GM19193 (cell line): Measurements from ENCODE around the gene NLRC3.

Source experiments
- POLR2A ChIP-seq: IDR thresholded peaks from 4 replicates; pipeline ENCODE4 v1.6.1; 2011; ENCODE audit not compliant: insufficient read depth, insufficient read length; ENCODE audit errors: extremely low read depth

NLRC3 gene

DNA sequence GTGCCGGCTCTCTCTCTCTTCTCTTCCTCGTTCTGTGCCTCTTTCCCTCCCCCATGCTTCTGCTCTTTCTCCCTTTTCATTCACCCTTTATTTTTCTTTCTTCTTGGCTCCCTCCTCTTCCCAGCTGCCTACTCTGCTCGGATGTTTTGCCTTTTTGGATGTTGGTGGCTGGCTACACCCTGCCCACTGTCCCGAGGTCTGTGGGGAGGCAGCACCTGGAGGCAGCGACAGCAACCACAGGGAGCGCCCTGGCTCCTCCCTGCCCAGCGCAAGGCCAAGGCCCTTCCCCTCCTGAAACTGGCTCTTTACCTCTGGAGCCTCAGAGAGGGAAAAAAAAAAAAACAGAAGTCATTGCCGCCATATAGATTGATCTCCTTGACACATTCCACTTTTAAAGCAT lies 56.4 kb downstream of the NLRC3 start:
- no peak for TF ChIP-seq POLR2A

DNA sequence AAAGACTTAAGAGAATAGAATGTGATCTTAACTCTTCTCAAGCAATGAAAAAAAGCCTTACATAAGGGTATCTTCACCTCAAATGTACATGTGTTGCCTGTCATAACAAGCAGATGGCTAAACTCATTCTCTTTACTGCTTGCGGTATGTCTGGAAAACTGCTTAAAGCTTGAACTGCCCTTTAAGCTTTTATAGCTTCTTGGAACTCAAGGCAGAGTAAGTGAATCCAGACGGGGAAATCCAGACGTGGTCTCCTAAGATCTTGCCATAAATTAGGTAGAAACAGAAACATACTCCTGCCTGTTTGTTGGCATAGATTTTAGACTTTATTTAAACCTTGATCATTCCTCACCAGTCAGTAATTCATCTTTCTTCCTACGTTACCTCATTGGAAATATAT lies 56.8 kb downstream of the NLRC3 start:
- TF ChIP-seq POLR2A, result no peak

DNA sequence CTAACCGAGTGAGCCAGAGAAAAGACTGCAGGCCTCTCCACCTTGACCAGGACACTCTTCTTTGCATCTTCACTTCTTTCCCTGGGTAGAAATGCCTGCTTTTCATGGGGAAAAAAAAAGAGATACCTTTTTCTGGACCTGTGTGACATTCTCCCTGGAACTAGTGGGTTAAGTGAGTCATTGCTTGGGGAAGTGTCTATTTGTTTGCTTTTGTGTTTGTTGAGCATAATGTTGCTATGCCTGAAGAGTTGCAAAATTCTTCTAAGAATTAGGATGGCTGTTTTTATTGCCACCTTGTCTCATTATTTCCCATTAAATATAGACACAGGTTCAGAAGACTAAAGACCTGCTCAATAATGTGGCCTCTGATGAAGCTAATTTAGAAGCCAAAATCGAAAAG lies 57.6 kb downstream of the NLRC3 start:
- no peak for TF ChIP-seq POLR2A

DNA sequence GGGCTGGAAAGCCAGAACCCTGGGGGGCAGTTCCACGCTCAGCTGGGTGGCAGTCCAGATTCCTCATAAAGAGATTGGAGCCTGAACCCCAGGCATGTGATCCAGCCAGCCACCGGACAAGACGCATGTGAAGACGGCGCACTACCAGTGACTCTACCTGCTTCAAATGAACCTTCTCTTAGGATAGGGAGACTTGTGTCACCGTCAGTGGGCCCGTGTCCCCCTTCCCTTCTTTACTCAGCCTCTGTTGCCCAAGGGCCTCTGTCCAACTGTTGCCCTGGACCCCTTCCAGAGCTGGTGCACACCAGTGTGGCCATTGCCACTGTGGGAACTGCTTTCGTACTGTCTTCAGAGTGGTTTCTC lies 58.2 kb downstream of the NLRC3 start:
- no peak for TF ChIP-seq POLR2A

DNA sequence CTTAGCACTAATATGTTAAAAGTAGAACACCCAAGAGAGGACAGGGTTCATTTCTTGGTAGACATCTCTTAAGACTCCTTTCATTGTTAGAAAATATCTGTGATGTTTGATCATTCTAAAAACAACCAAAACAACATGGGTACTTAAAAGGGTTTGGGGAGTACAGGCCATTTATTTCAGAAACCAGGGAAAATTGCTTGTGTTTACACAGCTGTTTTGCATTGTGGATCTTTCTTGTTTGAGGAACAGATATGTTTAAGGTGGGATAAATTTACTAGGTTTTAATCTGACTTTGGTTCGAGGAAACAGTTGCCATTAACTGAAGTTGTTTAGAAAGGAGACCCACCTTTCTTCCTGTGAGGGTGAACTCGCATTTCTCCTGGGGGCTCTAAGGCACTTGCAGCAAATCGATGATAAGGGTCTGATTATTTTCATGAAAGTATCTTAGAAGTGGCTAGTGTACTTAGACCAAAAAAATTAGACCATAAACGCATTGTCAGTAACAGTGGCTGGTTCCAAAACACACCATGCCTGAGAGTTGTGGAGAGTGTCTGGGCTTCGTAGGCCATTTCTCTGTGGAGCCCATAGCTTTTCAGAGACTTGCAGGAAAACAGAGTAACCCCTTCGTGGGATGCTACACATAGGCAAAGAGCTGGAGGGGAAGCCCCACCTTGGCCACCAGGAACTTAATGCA lies 58.8 kb downstream of the NLRC3 start:
- no peak for TF ChIP-seq POLR2A

DNA sequence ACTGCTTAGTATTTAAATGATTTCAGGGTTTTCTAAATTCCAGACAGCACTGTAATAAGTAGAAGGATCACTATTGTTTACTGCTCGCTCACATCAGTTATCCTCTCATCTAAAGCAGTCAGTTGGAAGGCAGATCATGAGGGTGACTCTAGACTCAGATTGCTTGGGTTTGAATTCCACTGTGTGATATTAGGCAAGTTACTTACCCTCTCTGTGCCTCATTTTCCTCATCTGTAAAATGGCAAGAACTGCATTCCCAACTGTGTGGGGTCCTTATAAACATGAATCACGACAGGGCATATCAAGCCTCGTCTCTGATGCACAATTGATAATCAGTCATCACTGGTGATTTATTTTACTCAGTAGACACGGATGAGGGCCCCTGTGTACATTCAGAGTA lies 61.3 kb downstream of the NLRC3 start:
- no peak for TF ChIP-seq POLR2A

DNA sequence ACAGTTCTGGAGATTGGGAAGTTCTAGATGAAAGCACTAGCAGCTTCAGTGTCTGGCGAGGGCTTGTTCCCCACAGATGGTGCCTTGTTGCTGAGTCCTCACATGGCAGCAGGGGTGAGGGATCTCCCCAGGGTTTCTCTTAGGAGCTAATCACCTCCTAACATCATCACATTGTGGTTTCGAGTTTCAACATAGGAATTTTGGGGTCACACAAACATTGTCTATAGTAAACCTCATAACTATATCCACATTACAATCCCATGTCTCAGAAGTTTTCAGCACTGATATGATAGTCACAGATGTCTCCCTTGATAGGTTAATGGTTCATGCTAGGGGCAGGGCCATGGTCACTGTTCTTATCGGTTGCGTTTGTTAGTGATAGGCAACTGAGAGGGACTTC lies 62.6 kb downstream of the NLRC3 start:
- TF ChIP-seq POLR2A, result no peak

DNA sequence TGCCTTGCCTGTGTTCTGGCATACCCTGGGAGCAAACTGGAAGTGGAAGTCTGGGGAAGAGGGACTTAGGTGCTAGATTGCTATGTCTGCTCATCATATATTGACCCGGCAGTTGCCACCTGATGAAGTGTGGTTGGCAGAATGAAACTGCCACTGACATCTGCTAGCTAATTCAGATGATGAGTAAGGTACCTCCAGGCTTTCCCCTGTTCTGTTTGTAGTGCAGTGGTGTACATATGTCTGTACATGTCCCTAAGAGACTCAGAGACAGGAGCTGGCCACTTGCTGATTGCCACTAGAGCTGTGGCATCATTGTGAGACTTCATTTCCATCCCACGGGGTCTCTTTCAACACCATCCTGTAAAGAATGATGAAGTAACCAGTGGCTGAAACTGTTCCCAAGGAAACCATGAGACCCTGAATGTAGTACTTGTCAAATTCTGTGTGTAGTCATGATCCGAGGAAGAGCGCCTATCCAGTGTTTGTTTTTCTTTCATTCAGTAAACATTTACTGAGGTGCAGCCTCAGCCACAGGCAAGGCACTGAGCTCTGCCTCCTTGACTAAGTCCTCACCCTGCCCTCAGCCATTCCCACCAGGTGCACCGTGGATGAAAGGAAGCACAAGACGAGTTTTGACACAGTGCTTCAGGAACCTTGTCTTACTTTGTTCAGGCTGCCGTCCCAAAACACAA lies 63.2 kb downstream of the NLRC3 start:
- TF ChIP-seq POLR2A, result no peak

DNA sequence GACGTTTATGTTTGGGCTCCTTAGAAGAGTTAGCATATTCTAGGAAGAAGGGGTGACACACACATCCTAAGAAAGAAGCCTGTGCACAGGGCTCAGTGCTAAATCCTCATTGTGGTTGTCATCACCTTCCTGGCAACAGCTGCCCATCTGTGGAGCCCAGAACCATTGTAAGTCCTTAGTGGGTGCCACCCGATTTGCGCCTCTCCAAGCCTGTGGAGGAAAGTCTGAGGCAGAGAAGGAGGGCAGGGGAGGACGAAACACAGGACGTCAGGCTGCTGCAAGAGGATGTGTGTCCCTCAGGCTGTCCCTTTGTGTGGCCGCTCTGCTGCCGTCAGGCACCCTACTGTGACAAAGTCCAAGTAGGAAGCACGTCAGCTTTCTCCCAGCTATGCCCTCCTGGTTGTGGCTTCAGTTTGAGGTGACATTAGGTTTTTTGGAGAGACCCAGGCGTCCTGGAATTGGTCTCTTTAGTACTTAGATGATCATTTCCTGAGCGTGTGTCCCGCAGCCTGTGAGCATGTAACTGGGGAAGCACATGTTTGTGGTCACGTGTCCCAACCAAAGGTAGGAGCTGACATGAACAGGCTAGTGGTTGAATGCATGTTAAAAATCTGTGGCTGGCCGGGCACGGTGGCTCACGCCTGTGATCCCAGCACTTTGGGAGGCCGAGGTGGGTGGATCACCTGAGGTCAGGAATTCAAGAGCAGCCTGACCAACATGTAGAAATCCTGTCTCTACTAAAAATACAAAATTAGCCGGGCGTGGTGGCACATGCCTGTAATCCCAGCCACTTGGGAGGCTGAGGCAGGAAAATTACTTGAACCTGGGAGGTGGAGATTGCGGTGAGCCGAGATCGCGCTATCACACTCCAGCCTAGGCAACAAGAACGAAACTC lies 65.7 kb downstream of the NLRC3 start:
- TF ChIP-seq POLR2A, result no peak

GRCh38 chr16:3510416-3510815 lies 66.8 kb downstream of the NLRC3 start:
- TF ChIP-seq POLR2A, result no peak

GRCh38 chr16:3509470-3509928 lies 67.7 kb downstream of the NLRC3 start:
- TF ChIP-seq POLR2A, result no peak

- TF ChIP-seq POLR2A, result no peak
Observed at GRCh38 chr16:3508736-3509135, 68.5 kb downstream of the NLRC3 start.

GRCh38 chr16:3503523-3503922 lies 73.7 kb downstream of the NLRC3 start:
- no peak for TF ChIP-seq POLR2A

DNA sequence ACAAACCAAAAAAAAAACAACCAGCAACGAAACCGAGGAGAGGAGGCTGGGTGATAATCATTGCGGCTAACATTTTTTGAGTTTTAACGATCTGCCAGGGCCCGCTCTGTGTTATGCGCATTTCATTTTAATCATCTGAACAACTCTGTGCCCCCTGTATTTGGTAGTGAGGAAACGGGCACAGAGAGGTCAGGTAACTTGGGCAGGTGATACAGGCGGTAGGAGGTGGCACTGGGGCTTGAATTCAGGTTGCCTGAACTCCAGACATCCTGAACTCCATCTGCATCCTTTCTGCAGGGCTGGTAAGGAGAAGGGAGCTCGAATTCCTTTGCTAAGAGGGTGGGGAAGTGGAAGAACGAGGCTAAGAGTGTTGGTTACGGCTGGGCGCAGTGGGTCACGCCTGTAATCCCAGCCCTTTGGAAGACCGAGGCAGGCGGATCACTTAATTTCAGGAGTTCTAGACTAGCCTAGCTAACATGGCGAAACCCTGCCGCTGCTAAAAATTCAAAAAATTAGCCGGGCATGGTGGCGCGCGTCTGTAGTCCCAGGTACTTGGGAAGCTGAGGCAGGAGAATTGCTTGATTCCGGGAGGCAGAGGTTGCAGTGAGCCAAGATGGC lies 75.3 kb downstream of the NLRC3 start:
- TF ChIP-seq POLR2A, result no peak

DNA sequence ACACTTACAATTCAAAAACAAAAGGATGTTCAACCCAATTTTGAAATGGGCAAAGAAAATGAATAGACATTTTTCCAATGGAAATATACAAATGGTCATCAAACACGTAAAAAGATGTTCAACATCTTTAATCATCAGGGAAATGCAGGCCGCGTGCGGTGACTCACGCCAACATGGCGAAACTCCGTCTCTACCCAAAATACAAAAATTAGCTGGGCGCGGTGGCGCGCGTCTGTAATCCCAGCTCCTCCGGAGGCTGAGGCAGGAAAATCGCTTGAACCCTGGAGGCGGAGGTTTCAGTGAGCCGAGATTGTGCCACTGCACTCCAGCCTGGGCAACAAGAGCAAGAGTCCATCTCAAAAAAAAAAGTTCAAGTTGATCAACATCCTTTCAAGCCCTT lies 78.2 kb downstream of the NLRC3 start:
- TF ChIP-seq POLR2A, result no peak
